Stimulated activated CD4-positive, alpha-beta T cell treated with anti-CD3 and anti-CD28 coated beads, Interleukin-12 subunit alpha, Interleukin-12 subunit beta, amount 100 ng/mL, for 4 hours (primary cell): Measurements from ENCODE around the gene CHD2.

Experiments used
- DNase-seq: peaks from one replicate; pipeline ENCODE4 v3.0.0-alpha.2; 2020

The CHD2 gene

DNA sequence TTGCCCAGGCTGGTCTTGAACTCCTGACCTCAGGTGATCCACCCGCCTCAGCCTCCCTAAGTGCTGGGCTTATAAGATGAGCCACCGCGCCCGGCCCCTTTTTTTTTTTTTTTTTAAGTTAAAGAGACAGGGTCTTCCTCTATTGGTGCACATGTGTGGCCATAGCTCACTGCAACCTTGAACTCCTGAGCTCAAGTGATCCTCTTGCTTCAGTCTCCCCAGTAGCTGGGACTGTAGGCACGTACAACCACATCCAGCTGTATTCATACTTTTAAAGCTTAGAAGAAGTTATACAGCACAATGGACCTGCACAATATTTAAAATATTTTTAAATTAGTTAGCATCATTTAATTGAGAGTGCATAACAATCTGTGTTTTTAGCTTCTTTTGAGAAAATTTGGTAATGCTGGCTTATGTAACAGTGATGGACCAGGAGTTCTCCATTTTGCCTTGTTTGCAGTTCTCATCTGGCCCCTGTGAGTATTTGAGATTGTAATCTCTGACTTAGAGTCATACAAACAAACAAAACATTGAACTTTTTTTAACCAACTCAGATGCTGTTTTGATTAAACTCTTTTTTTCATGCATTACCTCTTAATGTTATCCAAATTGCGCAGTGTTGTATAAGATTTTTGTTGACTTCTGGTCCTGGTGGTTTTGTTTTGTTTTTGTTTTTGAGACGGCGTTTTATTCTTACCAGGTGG lies 33.0 kb downstream of the CHD2 start:
- no peak for DNase-seq

DNA sequence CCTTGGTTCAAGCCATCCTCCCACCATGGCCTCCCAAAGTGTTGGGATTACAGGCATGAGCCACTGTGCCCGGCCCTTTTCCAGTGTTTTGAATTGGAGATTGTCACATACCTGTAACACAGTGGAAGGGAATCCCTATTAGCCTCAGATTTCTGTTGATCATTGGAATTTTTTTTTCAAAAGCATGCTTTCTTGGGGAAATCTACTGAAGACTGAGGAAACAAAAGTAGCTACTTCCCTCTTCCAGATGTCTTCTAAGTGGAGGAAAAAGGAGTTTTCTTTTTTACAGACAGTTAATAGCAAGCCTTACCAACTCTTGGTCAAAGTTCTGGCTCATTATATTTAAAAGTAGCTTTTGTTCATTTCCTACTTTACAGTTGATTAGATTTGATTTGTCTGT lies 33.7 kb downstream of the CHD2 start:
- DNase-seq: no peak

GRCh38 chr15:92934716-92935115 lies 34.6 kb downstream of the CHD2 start:
- DNase-seq: no peak

DNA sequence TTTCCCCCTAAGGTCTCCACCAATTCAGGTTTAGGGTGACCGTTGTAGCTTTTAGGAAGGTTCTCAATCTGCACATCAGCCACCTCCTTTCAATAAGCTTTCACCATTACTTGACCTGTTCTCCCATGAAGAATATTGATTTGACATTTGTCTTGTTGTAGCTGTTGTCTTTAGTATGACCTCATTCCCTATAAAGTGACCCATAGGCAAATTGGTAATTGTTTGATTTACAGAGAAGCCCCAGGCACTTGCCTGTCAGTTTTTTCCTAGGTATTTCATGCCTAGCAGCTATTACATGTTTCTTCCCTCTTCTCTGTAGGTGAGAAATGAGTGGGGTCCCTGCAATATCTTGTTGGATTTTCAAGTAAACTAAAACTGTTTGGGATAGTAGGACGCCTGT lies 36.0 kb downstream of the CHD2 start:
- no peak for DNase-seq

GRCh38 chr15:92936693-92937092 lies 36.6 kb downstream of the CHD2 start:
- no peak for DNase-seq

GRCh38 chr15:92937901-92938300 lies 37.8 kb downstream of the CHD2 start:
- no peak for DNase-seq

GRCh38 chr15:92938387-92938786 lies 38.3 kb downstream of the CHD2 start:
- no peak for DNase-seq

DNA sequence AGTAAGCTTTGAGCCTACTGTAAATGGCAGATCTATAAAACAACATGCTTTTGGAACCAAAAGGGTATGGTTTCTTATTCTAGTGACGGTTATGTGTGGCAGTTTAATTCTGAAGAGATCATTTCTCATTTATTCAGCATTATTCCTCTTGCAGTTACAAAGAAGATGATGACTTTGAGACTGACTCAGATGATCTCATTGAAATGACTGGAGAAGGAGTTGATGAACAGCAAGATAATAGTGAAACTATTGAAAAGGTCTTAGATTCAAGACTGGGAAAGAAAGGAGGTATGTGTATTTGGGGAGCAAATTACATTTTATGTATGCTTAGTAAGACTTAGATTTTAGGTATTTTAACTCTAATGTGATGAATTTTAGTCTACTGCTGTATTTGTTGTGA lies 41.5 kb downstream of the CHD2 start:
- no peak for DNase-seq

- DNase-seq: no peak
Measured at GRCh38 chr15:92942706-92943105, 42.6 kb downstream of the CHD2 start.

- no peak for DNase-seq
Measured at GRCh38 chr15:92943581-92943980, 43.5 kb downstream of the CHD2 start.

GRCh38 chr15:92944946-92945521 lies 44.9 kb downstream of the CHD2 start:
- no peak for DNase-seq

- no peak for DNase-seq
Measured at GRCh38 chr15:92947071-92947730, 47.1 kb downstream of the CHD2 start.

- no peak for DNase-seq
Measured at GRCh38 chr15:92949604-92950249, 49.6 kb downstream of the CHD2 start.

DNA sequence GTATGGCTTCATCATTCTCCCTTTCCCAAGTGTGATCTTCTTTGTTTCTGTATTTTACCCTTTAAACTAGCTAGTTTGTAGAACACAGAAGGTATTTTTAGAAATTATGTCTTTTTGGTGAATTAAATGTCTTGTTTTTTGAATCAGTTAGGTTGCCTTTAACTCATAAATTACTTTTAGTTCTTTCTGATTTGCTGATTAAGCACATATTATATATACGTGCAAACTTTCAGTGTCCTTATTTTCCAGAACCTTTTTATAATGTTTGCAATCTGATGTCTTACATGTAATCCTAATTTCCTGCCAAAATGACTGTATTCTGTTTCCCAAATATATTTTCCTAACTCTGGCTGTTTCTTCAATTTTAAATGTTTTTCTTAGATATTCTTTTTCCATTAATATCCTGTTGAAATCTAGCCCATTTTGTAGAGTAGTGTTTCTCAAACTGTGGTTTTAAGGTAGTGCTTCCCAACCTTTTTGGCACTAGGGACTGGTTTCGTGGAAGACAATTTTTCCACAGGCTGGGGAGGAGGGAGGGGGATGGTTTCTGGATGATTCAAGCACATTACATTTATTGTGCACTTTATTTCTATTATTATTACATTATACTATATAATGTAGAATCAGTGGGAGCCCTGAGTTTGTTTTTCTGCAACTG lies 51.8 kb downstream of the CHD2 start:
- no peak for DNase-seq

GRCh38 chr15:92952458-92952850 lies 52.3 kb downstream of the CHD2 start:
- no peak for DNase-seq

DNA sequence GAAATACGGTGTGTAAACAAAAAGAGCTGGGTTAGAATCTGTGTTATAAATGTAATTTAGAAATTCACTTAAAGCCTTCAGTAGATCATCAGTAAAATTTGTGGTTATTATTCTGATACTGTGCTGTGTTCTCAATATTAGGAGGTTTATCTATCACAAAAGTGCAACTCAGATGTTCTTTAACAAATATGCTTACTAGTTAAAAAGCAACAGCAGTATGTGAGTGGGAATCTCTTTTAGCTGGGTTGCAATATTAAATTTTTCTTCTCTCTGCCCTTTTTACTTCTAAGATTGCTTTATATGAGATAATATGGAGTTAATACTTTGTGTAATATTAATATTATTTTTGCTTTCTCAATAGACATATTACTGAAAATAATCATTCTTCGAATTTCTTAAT lies 53.4 kb downstream of the CHD2 start:
- no peak for DNase-seq

DNA sequence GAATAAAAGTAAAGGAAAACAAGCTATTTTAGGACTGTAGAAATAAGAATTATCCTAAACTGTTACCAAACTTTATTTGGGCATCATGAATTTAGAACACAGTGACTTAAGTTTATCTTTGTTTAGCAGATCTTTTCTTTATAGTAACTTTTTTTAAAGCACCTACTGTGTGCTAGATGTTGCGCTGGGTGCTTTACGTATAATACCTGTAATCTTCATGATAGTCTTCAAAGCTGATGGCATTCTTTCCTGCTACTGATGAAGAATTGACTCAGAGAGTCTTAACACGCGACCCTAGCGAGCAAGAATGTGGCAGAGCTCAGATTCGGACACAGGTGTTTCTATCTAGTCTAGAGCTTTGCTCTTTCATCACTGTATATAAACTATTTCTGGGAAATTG lies 53.9 kb downstream of the CHD2 start:
- DNase-seq: no peak

DNA sequence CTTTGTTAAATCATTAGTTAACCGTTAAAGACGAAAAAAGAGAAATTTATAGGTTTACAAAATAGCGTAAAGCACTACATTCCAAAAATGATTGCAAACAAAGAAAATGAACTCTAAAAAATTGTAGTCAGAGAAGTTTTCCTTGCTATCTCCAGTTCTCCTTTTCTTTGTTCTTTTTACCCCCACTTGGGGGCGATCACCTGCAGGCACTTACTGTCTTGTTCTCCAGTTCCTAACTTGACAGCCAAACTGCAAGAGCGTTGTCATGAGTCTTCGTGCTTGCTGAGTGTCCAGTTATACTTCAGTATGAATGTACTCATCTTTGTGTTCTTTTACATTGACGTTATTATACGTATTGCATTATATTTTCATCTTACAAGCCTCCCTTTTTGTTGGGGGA lies 54.5 kb downstream of the CHD2 start:
- no peak for DNase-seq

DNA sequence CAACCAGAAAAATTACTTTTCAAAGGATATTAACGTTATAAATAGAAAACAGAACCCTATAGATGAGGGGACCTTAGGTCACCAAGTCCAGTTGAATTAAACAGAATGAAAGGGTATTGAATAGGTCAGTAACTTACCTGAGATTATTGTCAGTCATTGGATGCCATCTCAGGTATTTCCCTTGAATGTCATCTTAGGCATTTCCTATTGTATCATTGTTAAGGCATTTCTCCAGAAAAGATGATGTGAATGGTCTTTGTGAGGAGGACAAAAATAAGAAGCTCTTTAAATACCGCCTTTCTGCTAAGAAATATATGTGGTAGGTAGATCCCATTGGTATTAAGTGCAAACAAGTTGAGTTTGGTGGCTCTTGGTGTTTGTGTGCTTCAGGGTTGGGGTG lies 55.6 kb downstream of the CHD2 start:
- DNase-seq: no peak

DNA sequence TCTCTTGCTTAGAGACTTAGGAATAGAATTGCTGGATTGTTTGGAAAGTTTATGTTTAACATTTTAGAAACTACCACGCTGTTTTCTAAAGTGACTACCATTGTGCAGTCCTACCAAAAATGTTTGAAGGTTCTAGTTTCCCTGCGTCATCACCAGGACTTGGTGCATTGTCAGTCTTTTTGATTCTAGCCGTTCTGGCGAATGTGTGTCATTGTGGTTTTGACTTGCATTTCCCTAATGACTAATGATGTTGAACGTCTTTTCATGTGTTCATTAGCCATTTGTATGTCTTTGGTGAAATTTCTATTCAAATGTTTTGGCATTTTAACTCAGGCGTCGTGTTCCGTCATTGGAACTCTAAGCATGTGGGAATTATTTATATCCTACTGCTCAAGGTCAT lies 58.0 kb downstream of the CHD2 start:
- DNase-seq: peak; percentile 22

DNA sequence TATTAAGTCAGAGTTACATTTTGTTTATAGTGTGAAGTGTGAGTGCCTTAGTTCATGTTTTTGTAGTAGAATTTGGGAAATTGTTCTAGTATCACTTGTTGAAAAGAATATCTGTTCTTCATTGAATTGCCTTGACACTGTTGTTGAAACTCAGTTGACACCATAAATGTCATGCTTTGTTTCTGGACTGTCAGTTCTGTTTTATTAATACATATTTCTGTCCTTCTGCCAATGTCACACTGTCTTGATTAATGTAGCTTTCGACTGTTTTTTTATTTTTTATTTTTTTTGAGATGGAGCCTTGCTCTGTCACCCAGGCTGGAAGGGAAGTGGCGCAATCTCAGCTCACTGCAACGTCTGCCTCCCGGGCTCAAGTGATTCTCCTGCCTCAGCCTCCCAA lies 59.1 kb downstream of the CHD2 start:
- no peak for DNase-seq

GRCh38 chr15:92960996-92961681 lies 61.0 kb downstream of the CHD2 start:
- no peak for DNase-seq

DNA sequence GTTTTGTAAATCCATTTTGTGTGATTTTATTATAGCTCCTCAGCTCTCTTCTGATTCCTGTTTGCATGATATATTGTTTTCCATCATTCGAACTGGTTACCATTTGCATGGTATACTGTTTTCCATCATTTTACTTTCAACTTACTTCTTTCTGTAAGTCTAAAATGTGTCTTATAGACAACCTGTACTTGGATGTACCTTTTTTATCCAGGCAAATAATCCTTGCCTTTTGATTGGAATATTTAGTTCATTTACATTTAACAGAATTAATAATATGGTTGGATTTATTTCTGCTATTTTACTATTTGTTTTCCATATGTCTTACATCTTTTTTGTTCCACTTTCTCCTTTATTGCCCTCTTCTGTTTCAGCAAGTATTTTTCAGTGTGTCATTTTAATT lies 62.8 kb downstream of the CHD2 start:
- DNase-seq: no peak
